GM12801 (cell line): ENCODE results near the gene SSNA1.

Experiments
- CTCF ChIP-seq: IDR thresholded peaks from one replicate; pipeline ENCODE4 v1.5.1; 2011; ENCODE audit warnings: control low read depth; ENCODE audit not compliant: insufficient read length; ENCODE audit errors: extremely low read depth

The SSNA1 gene

DNA sequence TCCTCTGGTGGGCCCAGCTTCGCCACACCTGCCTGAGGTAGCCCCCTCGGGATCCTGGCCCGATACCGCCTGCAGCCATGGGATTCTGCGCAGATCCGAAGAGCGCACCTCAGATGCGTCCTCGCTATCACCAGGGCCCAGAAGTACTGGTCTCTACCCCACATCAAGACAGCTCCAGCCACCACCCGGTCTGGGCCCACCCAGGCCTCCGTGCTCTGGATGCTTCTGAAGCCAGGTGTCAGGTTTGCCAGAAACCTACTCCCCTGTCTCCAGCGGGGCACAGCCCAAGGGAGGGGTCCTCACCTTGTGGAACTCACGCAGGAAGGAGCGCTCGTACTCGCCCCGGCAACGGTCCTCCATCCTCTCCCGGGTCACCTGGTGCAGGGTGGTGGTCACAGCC, 2.6 kb upstream of the SSNA1 start:
- no peak for TF ChIP-seq CTCF

DNA sequence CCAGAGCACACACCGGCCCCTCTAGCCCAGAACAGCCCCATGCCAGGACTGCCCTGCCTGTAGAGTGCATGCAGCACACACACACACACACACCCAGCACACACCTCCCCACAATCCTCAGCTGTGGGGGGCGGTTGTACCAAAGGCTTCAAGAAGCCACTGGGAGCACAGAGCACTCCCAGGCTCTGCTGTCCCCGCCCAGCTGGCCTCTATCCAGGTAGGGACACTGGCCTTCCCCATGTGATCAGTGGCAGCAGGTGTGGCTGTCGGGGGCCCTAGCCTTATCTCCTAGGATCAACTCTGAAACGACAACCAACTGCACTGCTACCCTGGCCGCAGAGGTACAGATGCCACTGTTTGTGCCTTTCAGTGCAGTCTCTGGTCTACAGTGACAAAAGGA, 2.1 kb upstream of the SSNA1 start:
- TF ChIP-seq CTCF = no peak

DNA sequence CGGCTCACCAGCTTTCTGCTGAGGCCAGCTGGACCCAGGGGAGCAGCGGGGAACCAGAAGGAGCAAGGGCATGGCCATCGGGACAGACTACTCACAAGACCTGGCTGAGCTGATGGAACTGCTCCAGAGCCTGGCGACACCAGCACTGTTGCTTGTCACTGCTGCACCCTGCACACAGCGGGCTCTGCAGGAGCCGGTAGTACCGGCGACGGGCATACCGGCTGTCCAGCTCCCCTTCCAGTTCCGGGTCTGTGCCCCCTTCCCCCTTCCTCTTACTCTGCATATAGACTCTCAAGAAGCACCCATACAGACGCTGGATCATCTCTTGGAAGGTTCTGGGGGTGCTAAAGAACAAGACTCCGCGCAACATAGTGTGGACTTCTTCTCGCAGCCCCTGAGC, 1.1 kb upstream of the SSNA1 start:
- no peak for TF ChIP-seq CTCF

DNA sequence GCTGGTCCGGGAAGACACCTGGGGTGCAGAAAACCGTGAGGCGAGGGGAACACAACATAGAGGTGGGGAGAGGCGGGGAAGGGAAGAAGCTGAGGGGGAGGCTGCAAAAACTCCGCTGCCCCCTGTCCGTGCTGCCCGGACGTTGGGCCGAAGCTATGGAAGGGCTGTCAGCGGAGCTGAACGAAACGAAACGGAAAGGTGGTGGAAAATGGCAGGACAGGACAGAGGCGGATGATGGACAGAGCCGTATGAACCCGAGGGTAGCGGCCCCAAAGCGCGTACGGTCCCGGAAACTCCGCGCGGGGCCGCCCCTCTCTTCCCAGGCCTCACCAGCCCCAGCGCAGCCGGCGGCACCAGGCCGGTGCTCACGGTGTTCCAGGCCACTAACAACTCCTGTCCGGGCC, 388 bp upstream of the SSNA1 start:
- TF ChIP-seq CTCF = no peak

- no peak for TF ChIP-seq CTCF
Observed at GRCh38 chr9:137189297-137190295, 1.1 kb downstream of the SSNA1 start.

DNA sequence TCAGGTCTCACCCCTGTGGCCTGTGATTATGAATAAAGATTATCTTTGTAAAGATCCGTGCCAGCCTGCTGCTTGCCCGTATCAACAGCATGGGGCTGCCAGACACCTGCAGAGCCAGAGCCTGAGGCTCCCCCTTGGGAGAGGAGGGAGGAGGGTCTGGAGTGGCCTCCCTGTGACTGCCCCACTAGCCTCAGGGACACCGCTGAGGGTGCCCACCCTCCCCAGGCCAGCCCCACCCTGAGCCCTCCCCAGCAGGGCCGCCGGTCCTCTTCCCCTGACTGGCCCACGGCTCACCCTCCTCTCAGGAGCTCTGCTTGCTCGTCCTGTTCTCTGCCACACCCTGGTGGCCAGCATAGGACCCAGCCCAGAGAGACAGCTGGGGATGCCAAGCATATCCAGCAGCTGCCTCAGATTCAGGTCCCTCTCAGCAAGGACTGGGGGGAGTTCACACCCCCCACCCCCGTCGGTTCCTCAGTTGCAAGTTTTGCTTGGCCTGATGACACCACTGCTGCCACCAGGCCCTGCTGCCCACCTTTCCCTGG, 1.9 kb downstream of the SSNA1 start:
- no peak for TF ChIP-seq CTCF

DNA sequence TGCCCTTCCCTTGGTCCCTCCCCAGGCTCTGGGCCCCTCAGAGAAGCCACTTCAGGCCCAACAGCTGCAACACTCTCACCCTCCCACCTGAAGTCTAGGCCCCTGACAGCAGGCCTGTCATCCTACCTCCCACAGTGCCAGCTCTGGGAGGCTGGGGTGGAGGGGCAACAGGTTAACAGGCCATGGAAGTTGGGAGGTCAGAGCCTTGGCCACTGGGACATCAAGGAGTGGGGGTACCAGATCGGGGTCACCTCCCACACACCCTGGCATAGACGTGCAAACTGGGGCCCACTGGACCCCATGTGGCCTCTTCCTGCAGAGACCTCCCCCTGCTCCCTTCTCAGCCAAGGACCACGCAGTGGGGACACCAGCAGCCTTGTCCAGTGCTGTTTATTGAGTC, 2.8 kb downstream of the SSNA1 start:
- TF ChIP-seq CTCF = no peak
